ENCODE data around the gene CEP290.

- TF ChIP-seq FOS (IDR thresholded peaks at IDR 0.05; ENCODE audit: borderline replicate concordance, insufficient read depth, low read length) = no peak
- no peak for TF ChIP-seq EZH2 (IDR thresholded peaks at IDR 0.05; ENCODE audit: borderline replicate concordance, low read depth, low read length, severe bottlenecking)
Observed at GRCh38 chr12:88185279-88185678, 43.4 kb upstream of the CEP290 start.

Measured in endothelial cell of umbilical vein (primary cell).